ENCODE measurements around the gene LMF1. TPM values are rescaled to one million over a fixed set of nuclear protein-coding genes. Genes with fewer than 3 reads are reported as not detected.
"Not testable (repeated sequence)": the region's sequence is repeated elsewhere in the genome, so short reads cannot be mapped to it uniquely, and the experiment has no call there.

The LMF1 gene
- total RNA-seq, 2 donors from 2014 or later, result 12.3 to 17.8 TPM

DNA sequence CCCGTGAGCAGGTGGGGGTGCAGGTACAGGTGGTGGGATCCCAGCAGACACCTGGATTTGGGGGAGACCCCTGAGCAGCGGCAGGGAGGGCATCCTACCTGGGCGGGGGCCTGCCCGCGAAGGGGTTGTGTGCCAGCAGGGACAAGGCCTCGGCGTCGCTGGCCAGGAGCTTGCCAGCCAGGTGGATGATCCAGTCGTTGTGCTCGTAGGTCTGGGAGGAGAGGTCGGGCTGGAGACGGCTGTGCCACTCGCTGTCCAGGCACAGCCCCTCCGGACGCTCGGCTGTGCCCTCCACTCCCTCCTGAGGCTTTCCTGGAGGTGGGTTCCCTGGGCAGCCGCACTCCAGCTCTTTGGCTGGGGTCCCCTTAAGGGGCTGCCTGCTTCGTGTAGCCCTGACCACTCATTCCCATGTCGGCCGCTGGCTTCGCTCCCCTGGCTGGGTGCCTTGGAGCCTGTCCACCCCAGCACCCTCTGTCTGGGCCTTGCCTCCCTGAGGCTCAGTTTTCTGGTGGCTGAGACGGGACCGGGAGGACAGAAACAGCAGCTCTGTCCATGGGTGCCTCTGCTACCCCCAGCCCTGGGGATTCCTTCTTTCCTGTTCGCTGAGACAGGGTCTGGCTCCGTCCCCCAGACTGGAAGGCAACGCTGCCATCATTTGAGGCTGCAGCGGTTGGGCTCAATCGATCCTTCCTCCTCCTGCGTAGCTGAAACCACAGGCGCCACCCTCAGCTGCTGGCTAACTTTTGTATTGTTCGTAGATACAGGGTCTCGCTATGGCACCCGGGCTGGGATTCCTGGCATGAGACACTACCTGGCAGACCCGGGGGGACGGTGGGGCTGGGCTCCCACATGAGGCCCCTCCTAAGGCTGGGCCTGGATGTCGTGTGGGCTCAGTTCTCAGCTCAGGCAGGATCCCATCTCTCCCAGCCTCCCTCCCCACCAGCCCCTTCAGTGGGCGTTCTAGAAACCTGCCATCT is 101.7 kb downstream of the LMF1 start:
- H3K4me1 Mint-ChIP-seq, result no peaks in the 10 kb centered on the region
- no peak overlapping the region for H3K4me3 Mint-ChIP-seq
- no peaks in the 10 kb centered on the region for H3K36me3 Mint-ChIP-seq (ENCODE audit: low read depth)
- H3K27me3 Mint-ChIP-seq, result no peaks in the 10 kb centered on the region
- H3K27ac Mint-ChIP-seq, result no peak overlapping the region
- ATAC-seq (replicated peaks), result no peak
- H3K9me3 Mint-ChIP-seq, result no peaks in the 10 kb centered on the region

GRCh38 chr16:868386-868755 is 102.4 kb downstream of the LMF1 start:
- no peaks in the 10 kb centered on the region for H3K27me3 Mint-ChIP-seq

DNA sequence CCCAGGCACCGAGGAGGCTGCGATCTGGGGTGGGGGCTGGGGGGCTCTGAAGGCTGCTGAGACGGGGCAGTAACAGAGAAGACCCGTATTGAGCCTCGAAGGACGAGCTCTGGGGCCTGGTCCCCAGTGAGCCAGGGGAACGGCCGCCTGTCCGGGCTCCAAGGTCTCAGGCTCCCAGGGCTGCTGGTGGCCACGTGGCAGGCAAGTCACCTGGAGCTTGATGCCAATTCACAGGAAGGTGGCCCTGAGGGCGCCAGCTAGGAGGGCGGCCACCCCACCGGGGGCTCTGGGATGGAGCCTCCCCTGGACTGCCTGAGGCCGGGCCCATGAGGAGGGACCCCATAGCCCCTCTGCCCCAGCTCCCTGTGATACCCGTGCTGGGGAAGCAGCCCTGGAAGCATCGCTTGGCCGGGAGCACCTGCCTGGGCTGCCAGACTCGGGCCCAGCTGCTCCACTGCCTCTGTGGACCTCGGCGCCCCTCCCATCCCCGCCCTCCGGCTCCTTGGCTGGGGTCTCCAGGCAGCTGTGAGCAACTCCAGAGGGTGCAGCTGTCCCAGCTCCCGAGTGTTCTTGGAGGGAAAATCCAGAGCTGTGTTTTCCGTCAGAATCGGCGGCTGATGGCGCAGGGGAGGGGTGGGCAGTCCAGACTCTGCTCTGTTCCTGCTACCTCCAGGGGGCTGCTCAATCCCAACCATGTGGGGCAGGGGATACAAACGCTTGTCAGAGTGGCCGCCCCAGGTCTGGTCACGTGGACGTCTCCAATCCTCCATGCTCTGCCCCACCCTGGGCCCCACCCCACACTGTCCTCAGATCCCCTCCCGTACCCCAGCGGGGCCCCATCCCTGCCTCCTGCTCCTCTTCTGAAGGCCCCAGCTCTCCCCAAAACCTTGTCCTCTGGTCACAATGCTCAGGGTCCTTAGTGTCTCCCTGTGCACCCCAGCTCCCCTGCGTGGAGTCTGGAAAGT is 103.1 kb downstream of the LMF1 start:
- H3K4me3 Mint-ChIP-seq, result no peak overlapping the region
- peaks cover 6% of the 10 kb centered on the region for H3K4me1 Mint-ChIP-seq
- no peaks in the 10 kb centered on the region for H3K27me3 Mint-ChIP-seq

More at GRCh38 chr16:868386-868755, 102.4 kb downstream of the LMF1 start:
- peaks cover 5% of the 10 kb centered on the region for H3K4me1 Mint-ChIP-seq
- no peaks in the 10 kb centered on the region for H3K9me3 Mint-ChIP-seq
- H3K27ac Mint-ChIP-seq, result no peak overlapping the region
- ATAC-seq (replicated peaks), result no peak
- H3K36me3 Mint-ChIP-seq (ENCODE audit: low read depth), result no peaks in the 10 kb centered on the region
- no peak overlapping the region for H3K4me3 Mint-ChIP-seq

DNA sequence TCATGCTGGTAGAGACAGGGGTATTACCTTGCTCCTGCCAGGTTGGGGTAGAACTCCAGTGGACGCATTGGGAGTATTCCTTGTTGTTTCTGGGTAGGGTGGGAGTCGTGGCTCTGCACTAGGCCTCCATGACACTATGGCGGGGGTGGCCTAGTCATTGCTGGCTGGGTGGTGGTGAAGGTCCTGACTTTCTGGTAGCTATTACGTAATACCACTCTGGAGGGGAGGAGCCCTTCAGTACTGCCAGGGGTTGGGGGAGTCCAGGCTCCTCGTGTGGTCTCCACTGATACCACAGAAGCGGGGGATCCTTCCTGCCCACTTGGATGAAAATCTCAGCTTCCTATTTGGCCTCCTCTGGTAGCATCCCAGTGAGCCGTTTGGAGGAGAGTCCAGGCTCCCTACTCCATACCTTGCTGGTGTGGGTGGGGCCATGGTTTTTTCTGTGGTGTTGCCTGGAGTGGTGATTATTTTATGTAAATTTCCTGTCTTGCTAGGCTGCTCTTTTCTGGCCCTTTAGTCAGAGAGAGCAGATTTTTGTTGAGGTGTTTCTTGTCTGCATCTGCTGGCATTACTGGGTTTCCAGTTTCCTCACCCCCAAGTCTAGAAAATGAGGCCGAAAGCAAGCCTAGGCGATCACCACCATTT is 104.4 kb downstream of the LMF1 start:
- Mint-ChIP-seq H3K36me3 (ENCODE audit: low read depth) (no peaks in the 10 kb centered on the region), H3K4me1 (peaks cover 6% of the 10 kb centered on the region), H3K4me3 (no peak overlapping the region), H3K27me3 (no peaks in the 10 kb centered on the region), H3K27ac (no peak overlapping the region), H3K9me3 (peaks cover 4% of the 10 kb centered on the region)
- ATAC-seq (replicated peaks), result no peak

More for the DNA sequence above, 103.1 kb downstream of the LMF1 start:
- Mint-ChIP-seq H3K27ac (no peak overlapping the region), H3K9me3 (no peaks in the 10 kb centered on the region), H3K36me3 (ENCODE audit: low read depth) (no peaks in the 10 kb centered on the region)
- no peak for ATAC-seq (replicated peaks)

DNA sequence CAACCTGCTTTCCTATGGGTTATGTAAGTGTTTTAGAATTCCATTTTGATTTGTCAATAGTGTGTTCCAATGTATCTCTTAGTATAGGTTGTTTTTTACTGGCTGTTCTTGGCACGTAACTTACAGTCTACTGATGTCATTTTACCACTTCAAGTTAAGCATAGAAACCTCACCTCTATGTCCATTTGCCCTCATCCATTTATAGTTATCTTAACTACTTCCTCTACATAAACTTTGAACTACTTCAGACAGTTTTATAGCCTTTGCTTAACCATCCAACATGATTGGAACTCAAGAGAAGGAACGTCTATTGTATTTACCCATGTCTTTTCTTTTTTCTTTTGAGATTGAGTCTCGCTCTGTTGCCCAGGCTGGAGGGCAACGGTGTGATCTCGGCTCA is 105.8 kb downstream of the LMF1 start:
- no peaks in the 10 kb centered on the region for H3K27me3 Mint-ChIP-seq
- no peak overlapping the region for H3K4me3 Mint-ChIP-seq
- no peak overlapping the region for H3K27ac Mint-ChIP-seq
- H3K9me3 Mint-ChIP-seq, result peaks cover 8% of the 10 kb centered on the region
- H3K4me1 Mint-ChIP-seq, result peaks cover 6% of the 10 kb centered on the region
- ATAC-seq (replicated peaks), result no peak
- H3K36me3 Mint-ChIP-seq (ENCODE audit: low read depth), result no peaks in the 10 kb centered on the region

DNA sequence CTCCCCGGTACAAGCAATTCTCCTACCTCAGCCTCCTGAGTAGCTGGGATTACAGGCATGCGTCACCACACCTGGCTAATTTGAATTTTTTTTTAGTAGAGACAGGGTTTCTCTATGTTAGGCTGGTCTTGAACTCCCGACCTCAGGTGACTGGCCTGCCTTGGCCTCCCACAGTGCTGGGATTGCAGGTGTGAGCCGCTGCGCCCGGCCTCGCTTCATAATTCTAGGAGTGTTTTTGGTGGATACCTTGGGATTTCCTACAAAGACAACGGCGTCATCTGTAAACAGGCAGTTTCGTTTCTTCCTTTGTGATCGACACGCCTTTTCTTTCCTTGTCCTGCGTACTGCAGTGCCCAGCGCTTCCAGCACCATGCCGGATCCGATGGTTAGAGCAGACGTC is 109.3 kb downstream of the LMF1 start:
- no peak for ATAC-seq (replicated peaks)
- Mint-ChIP-seq H3K9me3 (peaks cover 8% of the 10 kb centered on the region), H3K4me1 (peaks cover 6% of the 10 kb centered on the region), H3K4me3 (no peak overlapping the region), H3K27ac (no peak overlapping the region), H3K27me3 (no peaks in the 10 kb centered on the region), H3K36me3 (ENCODE audit: low read depth) (no peaks in the 10 kb centered on the region)

DNA sequence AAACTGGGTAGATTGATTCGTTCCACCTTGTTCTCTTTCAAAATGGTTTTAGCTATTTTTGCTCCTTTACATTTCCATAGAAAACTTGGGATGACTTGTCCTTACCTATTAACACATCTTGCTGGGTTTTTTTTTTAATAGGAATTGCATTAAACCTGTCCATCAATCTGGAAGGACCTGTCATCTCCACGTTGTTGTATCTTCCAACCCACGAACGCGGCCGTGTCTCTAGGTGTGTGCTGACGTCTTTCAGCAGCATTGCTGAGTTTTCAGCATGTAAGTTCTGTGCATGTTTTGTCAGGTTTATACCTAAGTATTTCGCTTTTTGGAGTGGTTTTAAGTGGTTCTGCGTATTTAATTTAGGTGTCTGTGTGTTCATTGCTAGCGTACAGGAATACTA is 109.9 kb downstream of the LMF1 start:
- ATAC-seq (replicated peaks), result no peak
- H3K4me3 Mint-ChIP-seq, result no peak overlapping the region
- no peaks in the 10 kb centered on the region for H3K36me3 Mint-ChIP-seq (ENCODE audit: low read depth)
- peaks cover 6% of the 10 kb centered on the region for H3K4me1 Mint-ChIP-seq
- no peak overlapping the region for H3K27ac Mint-ChIP-seq
- H3K27me3 Mint-ChIP-seq, result no peaks in the 10 kb centered on the region
- H3K9me3 Mint-ChIP-seq, result peaks cover 8% of the 10 kb centered on the region

GRCh38 chr16:858971-859370 is 111.8 kb downstream of the LMF1 start:
- not testable (repeated sequence) for H3K36me3 Mint-ChIP-seq (ENCODE audit: low read depth); H3K4me1 Mint-ChIP-seq; H3K4me3 Mint-ChIP-seq; H3K27ac Mint-ChIP-seq; H3K9me3 Mint-ChIP-seq; ATAC-seq (replicated peaks); H3K27me3 Mint-ChIP-seq

GRCh38 chr16:858441-858840 is 112.3 kb downstream of the LMF1 start:
- not testable (repeated sequence) for H3K27ac Mint-ChIP-seq; H3K9me3 Mint-ChIP-seq; ATAC-seq (replicated peaks); H3K4me1 Mint-ChIP-seq; H3K27me3 Mint-ChIP-seq; H3K36me3 Mint-ChIP-seq (ENCODE audit: low read depth); H3K4me3 Mint-ChIP-seq

- H3K36me3 Mint-ChIP-seq (ENCODE audit: low read depth), result no peaks in the 10 kb centered on the region
- no peaks in the 10 kb centered on the region for H3K27me3 Mint-ChIP-seq
- H3K4me1 Mint-ChIP-seq, result no peaks in the 10 kb centered on the region
- no peak overlapping the region for H3K27ac Mint-ChIP-seq
- H3K9me3 Mint-ChIP-seq, result peaks cover 7% of the 10 kb centered on the region
- no peak overlapping the region for H3K4me3 Mint-ChIP-seq
- ATAC-seq (replicated peaks), result no peak
Observed at GRCh38 chr16:856811-857210, 114.0 kb downstream of the LMF1 start.

- no peaks in the 10 kb centered on the region for H3K4me1 Mint-ChIP-seq
Observed at GRCh38 chr16:856101-856500, 114.7 kb downstream of the LMF1 start.

DNA sequence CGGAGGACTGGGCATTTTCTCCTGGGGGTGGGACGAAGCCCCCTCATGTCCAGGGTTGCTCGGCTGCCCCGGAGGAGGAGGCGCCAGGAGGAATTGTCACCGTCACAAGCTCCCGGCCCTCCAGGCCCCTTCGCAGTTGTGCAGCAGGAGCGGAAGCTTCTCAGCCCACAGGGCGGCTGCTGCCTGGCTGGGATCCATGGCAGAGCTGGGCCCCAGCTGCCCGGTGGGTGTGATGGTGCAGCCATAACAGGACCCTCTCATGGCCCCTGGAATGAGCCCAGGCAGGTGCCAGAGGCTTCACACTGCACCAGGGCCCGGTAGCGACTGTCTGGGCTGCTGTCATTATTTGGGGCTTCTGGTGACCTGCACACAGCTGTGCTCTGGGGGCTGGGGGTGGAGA is 115.3 kb downstream of the LMF1 start:
- no peak for ATAC-seq (replicated peaks)
- Mint-ChIP-seq H3K27ac (no peak overlapping the region), H3K4me3 (no peak overlapping the region), H3K27me3 (no peaks in the 10 kb centered on the region), H3K9me3 (peaks cover under 1% of the 10 kb centered on the region), H3K4me1 (no peaks in the 10 kb centered on the region), H3K36me3 (ENCODE audit: low read depth) (no peaks in the 10 kb centered on the region)

More at GRCh38 chr16:856101-856500, 114.7 kb downstream of the LMF1 start:
- no peak for ATAC-seq (replicated peaks)
- no peaks in the 10 kb centered on the region for H3K27me3 Mint-ChIP-seq
- H3K4me3 Mint-ChIP-seq, result no peak overlapping the region
- H3K27ac Mint-ChIP-seq, result no peak overlapping the region
- H3K36me3 Mint-ChIP-seq (ENCODE audit: low read depth), result no peaks in the 10 kb centered on the region
- H3K9me3 Mint-ChIP-seq, result peaks cover 4% of the 10 kb centered on the region

DNA sequence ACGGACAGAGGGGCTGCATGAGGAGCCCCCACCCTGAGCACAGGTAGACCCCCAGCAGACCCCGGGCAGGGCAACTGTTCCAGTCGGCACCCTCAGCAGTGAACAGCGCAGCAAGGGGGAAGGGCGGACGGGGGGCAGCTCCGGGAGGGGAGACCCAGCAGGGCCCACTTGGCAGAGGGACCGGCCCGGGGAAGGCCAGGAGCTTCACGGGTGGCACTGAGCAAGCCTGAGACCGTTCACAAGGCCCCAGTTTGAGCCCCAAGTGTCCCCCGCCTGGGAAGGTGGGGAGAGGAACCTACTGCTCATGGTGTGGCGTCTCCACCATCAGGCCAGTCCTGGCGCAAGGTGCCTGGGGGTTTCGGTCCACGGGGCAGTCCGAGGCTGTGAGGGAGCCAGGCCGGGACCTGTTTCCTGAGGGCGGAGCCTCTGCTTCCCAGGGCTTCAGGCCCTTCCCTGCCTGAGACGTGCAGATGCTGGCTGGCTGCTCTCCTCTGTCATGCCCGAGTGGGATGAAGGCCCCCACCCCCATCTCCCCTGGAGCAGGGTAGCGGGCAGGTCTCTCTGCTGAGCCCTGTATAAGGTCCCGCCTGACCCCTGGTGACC is 115.9 kb downstream of the LMF1 start:
- H3K27me3 Mint-ChIP-seq, result no peaks in the 10 kb centered on the region
- H3K4me3 Mint-ChIP-seq, result no peak overlapping the region
- H3K4me1 Mint-ChIP-seq, result no peaks in the 10 kb centered on the region
- H3K9me3 Mint-ChIP-seq, result no peaks in the 10 kb centered on the region
- H3K36me3 Mint-ChIP-seq (ENCODE audit: low read depth), result no peaks in the 10 kb centered on the region
- no peak overlapping the region for H3K27ac Mint-ChIP-seq
- no peak for ATAC-seq (replicated peaks)
